ENCODE data around the gene NCR3LG1.

- TF ChIP-seq CTCF (IDR thresholded peaks at IDR 0.05; ENCODE audit: low read depth, low read length), result no peak
- TF ChIP-seq POLR2A (IDR thresholded peaks at IDR 0.05; ENCODE audit: extremely low read depth, insufficient read length), result no peak
- TF ChIP-seq MYC (IDR thresholded peaks at IDR 0.05; ENCODE audit: low read depth, low read length), result no peak
These were observed 56.4 kb downstream of the NCR3LG1 start for GRCh38 chr11:17408026-17408425.

Measured in NB4 (cell line).